HG02798 (cell line): Measurements from ENCODE around the gene NUDT7.

ENCODE experiments used
- ATAC-seq: cut with Tn5 transposase; IDR thresholded peaks from one replicate; pipeline ENCODE4 v1.9.1; 2021; ENCODE audit warnings: mild to moderate bottlenecking; ENCODE audit not compliant: unreplicated experiment, poor library complexity

Gene NUDT7

GRCh38 chr16:77775911-77776909 lies 53.9 kb downstream of the NUDT7 start:
- no peak for ATAC-seq

GRCh38 chr16:77777745-77778144 lies 55.4 kb downstream of the NUDT7 start:
- ATAC-seq, result no peak

GRCh38 chr16:77780378-77780837 lies 58.1 kb downstream of the NUDT7 start:
- no peak for ATAC-seq

GRCh38 chr16:77781091-77781490 lies 58.8 kb downstream of the NUDT7 start:
- no peak for ATAC-seq

GRCh38 chr16:77782694-77783093 lies 60.4 kb downstream of the NUDT7 start:
- no peak for ATAC-seq

GRCh38 chr16:77784441-77785372 lies 62.4 kb downstream of the NUDT7 start:
- no peak for ATAC-seq

- ATAC-seq, result no peak
Observed at GRCh38 chr16:77785373-77785764, 63.1 kb downstream of the NUDT7 start.

GRCh38 chr16:77786186-77786847 lies 64.0 kb downstream of the NUDT7 start:
- ATAC-seq, result no peak

GRCh38 chr16:77787452-77787851 lies 65.1 kb downstream of the NUDT7 start:
- ATAC-seq, result no peak

GRCh38 chr16:77788181-77789084 lies 66.1 kb downstream of the NUDT7 start, which contains the start of gene VAT1L:
Gene VAT1L (plus strand): TSS chr16:77788564. CDS start chr16:77788683, 119 bp downstream.
- no peak for ATAC-seq

GRCh38 chr16:77789085-77790008 lies 67.0 kb downstream of the NUDT7 start:
- ATAC-seq, result no peak

- no peak for ATAC-seq
Observed at GRCh38 chr16:77790009-77790372, 67.7 kb downstream of the NUDT7 start.

GRCh38 chr16:77790912-77791311 lies 68.6 kb downstream of the NUDT7 start:
- no peak for ATAC-seq
